Esophagus muscularis mucosa (tissue), 4 donors: ENCODE measurements around the gene HSDL2.

Source experiments
- CTCF ChIP-seq, 3 experiments: fragments of 200-600 bp in 2 of 3; fragments of 450-650 bp in 1 of 3; sonication (generic) in 2 of 3; IDR thresholded peaks; one replicate each; pipeline ENCODE4 v1.5.1; 2017 to 2019; ENCODE audit warnings: antibody characterized with exemption in 3 of 3, mild to moderate bottlenecking in 2 of 3, moderate library complexity in 1 of 3
- EP300 ChIP-seq: sonication (generic); formaldehyde crosslinking; IDR thresholded peaks from one replicate; pipeline ENCODE4 v1.6.1; 2017; ENCODE audit warnings: antibody characterized with exemption
- POLR2A ChIP-seq: fragments of 450-650 bp; IDR thresholded peaks from one replicate; pipeline ENCODE4 v1.6.1; 2017; ENCODE audit warnings: antibody characterized with exemption, moderate library complexity, mild to moderate bottlenecking, low read depth

- no peak for TF ChIP-seq CTCF (IDR thresholded peaks at IDR 0.05)
- TF ChIP-seq POLR2A, result no peak
- TF ChIP-seq EP300, result no peak
Observed at GRCh38 chr9:112506571-112506970, 126.7 kb downstream of the HSDL2 start.
